Activated T-cell treated with anti-CD3 and anti-CD28 coated beads, Interleukin-2, amount 50 U/mL, for 4 hours (primary cell): ENCODE results near the gene IL1RAP. TPM values are rescaled to one million over a fixed set of nuclear protein-coding genes. Genes with fewer than 3 reads are reported as not detected.

Experiments
- ATAC-seq, 2 donors: fragments of 200-7000 bp; cut with Tn5 transposase; one replicate each; pipeline ENCODE4 v1.10.0; 2021
- DNase-seq: peaks from one replicate; pipeline ENCODE4 v3.0.0-alpha.2; 2020
- H3K27me3 Mint-ChIP-seq: one replicate; pipeline ENCODE4 v1.8.0; 2021; ENCODE audit warnings: low read depth, mixed read lengths
- H3K36me3 Mint-ChIP-seq: one replicate; pipeline ENCODE4 v1.8.0; 2022; ENCODE audit warnings: mixed read lengths; ENCODE audit not compliant: insufficient read depth
- H3K4me1 Mint-ChIP-seq: one replicate; pipeline ENCODE4 v1.8.0; 2021; ENCODE audit warnings: low read depth, mixed read lengths
- H3K4me3 Mint-ChIP-seq: one replicate; pipeline ENCODE4 v1.8.0; 2021; ENCODE audit warnings: mild to moderate bottlenecking, moderate library complexity, mixed read lengths
- H3K9me3 Mint-ChIP-seq: one replicate; pipeline ENCODE4 v1.8.0; 2021; ENCODE audit warnings: mixed read lengths
- total RNA-seq, 3 donors: library from RNA; stranded (reverse); gene quantifications; one replicate each; pipeline ENCODE4 v1.2.1, GENCODE V29; 2021

Gene IL1RAP
- total RNA-seq, 3 donors from 2014 or later = 10.2 to 15.3 (median 13.8) TPM

GRCh38 chr3:190686011-190686410 lies 172.1 kb downstream of the IL1RAP start:
- no peaks in the 10 kb centered on the region for H3K36me3 Mint-ChIP-seq
- ATAC-seq (no peak), DNase-seq (no peak)
- no peaks in the 10 kb centered on the region for H3K4me1 Mint-ChIP-seq
- H3K9me3 Mint-ChIP-seq = peaks cover 7% of the 10 kb centered on the region
- no peak overlapping the region for H3K4me3 Mint-ChIP-seq
- H3K27me3 Mint-ChIP-seq = peaks cover 2% of the 10 kb centered on the region

- peaks cover 2% of the 10 kb centered on the region for H3K27me3 Mint-ChIP-seq
- H3K36me3 Mint-ChIP-seq = no peaks in the 10 kb centered on the region
Measured at GRCh38 chr3:190690246-190690645, 176.4 kb downstream of the IL1RAP start.

GRCh38 chr3:190692256-190692655 lies 178.4 kb downstream of the IL1RAP start:
- Mint-ChIP-seq H3K9me3 (peaks cover 7% of the 10 kb centered on the region), H3K4me1 (no peaks in the 10 kb centered on the region), H3K4me3 (no peak overlapping the region), H3K36me3 (no peaks in the 10 kb centered on the region), H3K27me3 (peaks cover 5% of the 10 kb centered on the region)
- ATAC-seq (no peak), DNase-seq (no peak)

More at GRCh38 chr3:190690246-190690645, 176.4 kb downstream of the IL1RAP start:
- no peak overlapping the region for H3K4me3 Mint-ChIP-seq
- no peaks in the 10 kb centered on the region for H3K4me1 Mint-ChIP-seq
- ATAC-seq (no peak), DNase-seq (no peak)
- H3K9me3 Mint-ChIP-seq = peaks cover 7% of the 10 kb centered on the region

- H3K9me3 Mint-ChIP-seq = no peaks in the 10 kb centered on the region
- ATAC-seq = no peak
Measured at GRCh38 chr3:190694335-190695001, 180.6 kb downstream of the IL1RAP start.

GRCh38 chr3:190695225-190695624 lies 181.3 kb downstream of the IL1RAP start:
- no peak for DNase-seq
- no peaks in the 10 kb centered on the region for H3K36me3 Mint-ChIP-seq
- H3K9me3 Mint-ChIP-seq = no peaks in the 10 kb centered on the region
- peaks cover 12% of the 10 kb centered on the region for H3K27me3 Mint-ChIP-seq
- no peaks in the 10 kb centered on the region for H3K4me1 Mint-ChIP-seq
- no peak for ATAC-seq
- H3K4me3 Mint-ChIP-seq = no peak overlapping the region

More at GRCh38 chr3:190694335-190695001, 180.6 kb downstream of the IL1RAP start:
- DNase-seq = no peak
- Mint-ChIP-seq H3K36me3 (no peaks in the 10 kb centered on the region), H3K4me1 (no peaks in the 10 kb centered on the region), H3K27me3 (peaks cover 6% of the 10 kb centered on the region), H3K4me3 (no peak overlapping the region)

GRCh38 chr3:190695994-190696393 lies 182.1 kb downstream of the IL1RAP start:
- Mint-ChIP-seq H3K27me3 (peaks cover 15% of the 10 kb centered on the region), H3K36me3 (no peaks in the 10 kb centered on the region), H3K4me3 (no peak overlapping the region), H3K9me3 (no peaks in the 10 kb centered on the region), H3K4me1 (no peaks in the 10 kb centered on the region)
- no peak for ATAC-seq
- no peak for DNase-seq

- H3K4me1 Mint-ChIP-seq = no peaks in the 10 kb centered on the region
- peaks cover 18% of the 10 kb centered on the region for H3K27me3 Mint-ChIP-seq
- H3K4me3 Mint-ChIP-seq = no peak overlapping the region
- no peaks in the 10 kb centered on the region for H3K9me3 Mint-ChIP-seq
- ATAC-seq (no peak), DNase-seq (no peak)
- no peaks in the 10 kb centered on the region for H3K36me3 Mint-ChIP-seq
Measured at GRCh38 chr3:190696777-190697501, 183.1 kb downstream of the IL1RAP start.

- Mint-ChIP-seq H3K4me1 (no peaks in the 10 kb centered on the region), H3K27me3 (peaks cover 21% of the 10 kb centered on the region), H3K4me3 (no peak overlapping the region), H3K9me3 (no peaks in the 10 kb centered on the region), H3K36me3 (no peaks in the 10 kb centered on the region)
- DNase-seq = no peak
- ATAC-seq = no peak
Measured at GRCh38 chr3:190697502-190697830, 183.6 kb downstream of the IL1RAP start.

- no peaks in the 10 kb centered on the region for H3K9me3 Mint-ChIP-seq
- H3K36me3 Mint-ChIP-seq = no peaks in the 10 kb centered on the region
- no peaks in the 10 kb centered on the region for H3K4me1 Mint-ChIP-seq
- H3K27me3 Mint-ChIP-seq = peaks cover 21% of the 10 kb centered on the region
- H3K4me3 Mint-ChIP-seq = no peak overlapping the region
- ATAC-seq (no peak), DNase-seq (no peak)
Measured at GRCh38 chr3:190697901-190698300, 184.0 kb downstream of the IL1RAP start.

GRCh38 chr3:190699776-190700175 lies 185.9 kb downstream of the IL1RAP start:
- Mint-ChIP-seq H3K4me3 (no peak overlapping the region), H3K9me3 (no peaks in the 10 kb centered on the region), H3K27me3 (peaks cover 22% of the 10 kb centered on the region), H3K36me3 (no peaks in the 10 kb centered on the region), H3K4me1 (no peaks in the 10 kb centered on the region)
- DNase-seq = no peak
- no peak for ATAC-seq

- Mint-ChIP-seq H3K4me3 (no peak overlapping the region), H3K9me3 (no peaks in the 10 kb centered on the region), H3K4me1 (no peaks in the 10 kb centered on the region), H3K27me3 (peaks cover 24% of the 10 kb centered on the region), H3K36me3 (no peaks in the 10 kb centered on the region)
- ATAC-seq (no peak), DNase-seq (no peak)
Measured at GRCh38 chr3:190701096-190701532, 187.2 kb downstream of the IL1RAP start.

GRCh38 chr3:190706582-190706981 lies 192.7 kb downstream of the IL1RAP start:
- H3K9me3 Mint-ChIP-seq = no peaks in the 10 kb centered on the region
- H3K36me3 Mint-ChIP-seq = no peaks in the 10 kb centered on the region
- ATAC-seq = peak in 1 of 2 donors; percentile 10
- H3K27me3 Mint-ChIP-seq = peaks cover 8% of the 10 kb centered on the region
- no peak overlapping the region for H3K4me3 Mint-ChIP-seq
- no peaks in the 10 kb centered on the region for H3K4me1 Mint-ChIP-seq
- no peak for DNase-seq
